HG03025 (cell line): ENCODE measurements around the gene TBX4.

Experiments
- ATAC-seq: cut with Tn5 transposase; IDR thresholded peaks from one replicate; pipeline ENCODE4 v1.9.1; 2021; ENCODE audit warnings: mild to moderate bottlenecking, moderate library complexity; ENCODE audit not compliant: unreplicated experiment, low FRiP score

TBX4 gene

DNA sequence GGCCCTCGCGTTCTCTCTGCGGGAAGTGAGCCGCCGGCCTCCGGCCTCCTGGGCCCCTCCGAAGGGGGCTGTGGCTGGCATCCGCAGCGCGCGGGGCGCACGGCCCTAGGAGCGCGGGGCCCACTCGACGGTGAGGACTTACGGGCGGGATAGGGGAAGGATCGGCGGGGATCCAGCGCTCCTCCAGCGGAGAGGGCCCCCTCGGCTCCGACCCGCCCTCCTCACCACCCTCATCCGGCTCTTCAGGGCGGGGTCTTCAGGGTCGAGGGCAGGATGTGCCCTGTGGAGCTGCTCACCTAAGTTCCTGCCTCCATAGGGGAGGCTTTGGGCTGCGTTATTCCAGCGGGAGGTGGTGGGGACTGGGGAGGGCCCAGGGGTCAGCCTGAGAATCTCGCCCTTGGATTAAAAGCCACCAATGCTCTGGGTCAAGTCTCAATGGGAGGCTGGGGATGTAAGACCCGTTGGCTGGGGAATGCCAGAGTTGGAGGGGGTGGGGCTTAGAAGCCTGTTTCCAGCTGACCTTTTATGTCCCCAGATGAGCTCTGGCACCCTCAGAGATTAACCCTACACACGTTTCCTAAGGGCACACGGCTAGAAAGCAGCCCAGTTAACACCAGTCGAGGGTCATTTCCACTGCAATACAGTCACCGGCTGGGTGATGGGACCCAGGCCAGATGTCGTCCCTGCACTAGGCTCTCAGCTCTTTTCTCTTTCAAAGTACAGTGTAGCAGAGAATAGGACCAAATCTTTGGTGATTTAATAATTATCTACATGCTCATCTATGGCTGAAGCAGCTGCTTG, 39.2 kb upstream of the TBX4 start:
- ATAC-seq, result no peak

DNA sequence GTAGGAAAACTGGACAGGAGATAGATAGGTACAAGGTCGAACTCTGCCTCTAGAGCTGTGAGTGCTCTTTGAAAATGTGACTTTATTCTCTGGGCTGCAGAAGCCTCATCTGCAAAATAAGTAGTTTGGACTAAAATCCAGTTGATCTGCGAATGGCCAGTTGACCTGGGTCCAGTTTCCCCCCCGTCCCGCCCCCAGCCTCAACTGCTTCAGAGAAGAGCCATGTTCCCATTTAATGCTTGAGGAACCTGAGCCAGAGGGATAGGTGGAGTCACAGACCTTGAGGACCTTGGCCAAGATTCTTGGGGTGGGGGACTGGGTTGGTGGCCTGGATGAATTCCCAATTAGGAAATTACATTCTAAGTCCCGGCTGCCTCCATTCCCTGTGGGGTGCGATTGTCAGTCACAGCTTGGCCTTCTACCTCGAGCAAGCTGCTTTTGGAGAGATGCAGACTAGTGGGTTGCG, 38.5 kb upstream of the TBX4 start:
- no peak for ATAC-seq

DNA sequence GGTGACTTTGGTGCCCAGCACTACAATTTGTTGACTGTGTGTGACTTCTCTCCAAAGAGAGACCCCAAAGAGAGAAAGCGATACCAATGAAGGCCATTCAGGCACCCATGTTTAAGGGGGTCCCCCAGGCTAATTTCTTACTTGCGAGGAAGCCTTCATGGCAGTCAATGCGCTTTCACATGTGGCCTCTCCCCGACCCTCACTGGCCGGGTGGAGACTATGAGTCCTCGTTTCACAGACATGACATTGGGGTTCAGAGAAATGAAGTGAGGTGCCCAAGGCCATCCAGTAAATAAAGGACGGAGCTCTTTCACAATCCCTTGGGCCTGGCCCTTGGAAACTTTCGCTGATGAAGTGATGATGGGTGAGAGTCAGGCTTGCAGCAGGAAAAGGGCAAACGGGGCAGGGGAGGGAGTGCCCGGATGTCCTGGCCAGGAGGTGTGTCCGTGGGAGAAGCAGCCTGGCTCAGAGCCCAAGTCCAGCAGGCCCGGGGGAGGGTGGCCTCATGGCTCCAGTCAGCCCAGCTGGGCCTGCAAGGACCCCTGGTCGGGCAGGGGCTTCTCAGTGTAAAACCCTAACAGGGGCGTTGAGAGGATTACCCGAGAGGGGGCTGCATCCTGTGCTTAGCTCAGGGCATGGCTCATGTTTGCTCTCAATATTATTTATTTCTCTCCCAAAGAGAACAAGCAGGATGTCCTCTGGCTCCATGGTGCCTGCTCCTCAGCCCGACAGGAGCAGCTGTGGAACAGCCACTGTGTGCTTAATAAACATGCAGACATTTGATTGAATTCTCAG, 37.9 kb upstream of the TBX4 start:
- no peak for ATAC-seq

DNA sequence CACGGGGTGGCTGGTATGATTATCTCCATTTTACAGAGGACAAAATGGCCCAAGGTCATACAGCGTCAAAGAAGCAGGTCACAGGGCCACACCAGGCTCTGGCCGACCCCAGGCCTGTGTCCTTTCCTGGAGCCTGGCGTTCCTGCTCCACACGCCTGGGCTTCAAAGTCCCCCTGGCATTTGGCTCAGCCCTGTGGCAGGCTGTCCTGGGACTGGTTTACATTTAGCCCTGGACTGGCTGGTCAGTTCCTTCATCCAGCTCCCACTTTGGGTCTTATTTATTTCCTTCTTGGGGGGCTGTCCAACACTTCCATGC, 37.3 kb upstream of the TBX4 start:
- no peak for ATAC-seq

DNA sequence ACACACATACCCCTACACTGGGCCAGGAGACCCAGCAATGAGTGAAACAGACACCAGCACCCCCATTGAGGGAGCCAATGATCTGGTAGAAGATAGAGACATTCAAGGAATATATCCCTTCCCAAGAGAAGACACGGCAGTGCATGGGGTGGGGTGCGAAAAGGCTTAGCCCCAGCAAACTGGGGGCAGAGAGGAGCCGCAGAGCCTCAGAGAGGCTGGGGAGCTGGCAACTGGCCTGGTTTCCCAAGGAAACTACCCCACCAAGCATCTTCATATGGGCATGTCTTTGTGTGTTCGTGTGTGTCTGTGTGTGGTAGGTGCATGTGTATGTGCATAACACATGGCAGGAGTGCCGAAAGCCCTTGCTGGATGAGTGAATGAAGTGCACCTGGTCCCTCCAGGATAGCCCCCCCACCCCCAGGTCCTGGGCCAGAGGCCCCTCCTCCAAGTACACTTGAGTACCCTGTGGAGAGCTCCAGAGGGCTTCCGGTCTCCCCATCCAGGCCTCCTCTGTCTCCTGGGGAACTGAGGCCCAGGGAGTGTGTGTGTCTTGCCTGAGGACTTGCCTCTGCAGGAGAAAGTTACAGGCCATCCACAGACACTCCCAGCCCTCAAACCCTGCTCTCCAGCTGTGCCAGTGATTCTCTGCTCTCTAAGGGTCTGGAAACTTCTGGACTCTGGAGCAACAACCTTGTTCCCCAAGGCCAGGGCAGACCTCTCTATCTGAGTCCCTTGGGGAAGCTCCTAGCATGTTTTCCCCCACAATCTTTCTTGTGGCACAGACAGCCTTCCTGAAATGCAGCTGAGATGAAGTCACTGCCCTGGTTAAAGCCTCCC, 36.6 kb upstream of the TBX4 start:
- no peak for ATAC-seq

DNA sequence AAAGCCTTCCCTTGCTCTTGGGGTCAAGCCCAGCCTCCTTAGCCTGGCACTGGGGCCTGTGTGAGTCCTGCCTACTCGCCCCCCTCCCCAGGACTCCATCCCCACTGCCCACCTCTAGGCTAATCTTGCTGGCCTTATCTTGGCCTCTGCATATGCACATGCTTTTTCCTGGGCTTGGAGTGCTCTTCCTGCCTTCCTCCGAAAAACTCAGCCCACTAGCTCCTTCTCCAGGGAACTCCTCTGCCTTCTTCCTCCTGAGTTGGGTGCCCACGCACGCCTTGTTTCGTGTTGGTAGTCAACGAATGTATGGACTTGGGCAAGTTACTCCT, 36.0 kb upstream of the TBX4 start:
- ATAC-seq, result no peak

DNA sequence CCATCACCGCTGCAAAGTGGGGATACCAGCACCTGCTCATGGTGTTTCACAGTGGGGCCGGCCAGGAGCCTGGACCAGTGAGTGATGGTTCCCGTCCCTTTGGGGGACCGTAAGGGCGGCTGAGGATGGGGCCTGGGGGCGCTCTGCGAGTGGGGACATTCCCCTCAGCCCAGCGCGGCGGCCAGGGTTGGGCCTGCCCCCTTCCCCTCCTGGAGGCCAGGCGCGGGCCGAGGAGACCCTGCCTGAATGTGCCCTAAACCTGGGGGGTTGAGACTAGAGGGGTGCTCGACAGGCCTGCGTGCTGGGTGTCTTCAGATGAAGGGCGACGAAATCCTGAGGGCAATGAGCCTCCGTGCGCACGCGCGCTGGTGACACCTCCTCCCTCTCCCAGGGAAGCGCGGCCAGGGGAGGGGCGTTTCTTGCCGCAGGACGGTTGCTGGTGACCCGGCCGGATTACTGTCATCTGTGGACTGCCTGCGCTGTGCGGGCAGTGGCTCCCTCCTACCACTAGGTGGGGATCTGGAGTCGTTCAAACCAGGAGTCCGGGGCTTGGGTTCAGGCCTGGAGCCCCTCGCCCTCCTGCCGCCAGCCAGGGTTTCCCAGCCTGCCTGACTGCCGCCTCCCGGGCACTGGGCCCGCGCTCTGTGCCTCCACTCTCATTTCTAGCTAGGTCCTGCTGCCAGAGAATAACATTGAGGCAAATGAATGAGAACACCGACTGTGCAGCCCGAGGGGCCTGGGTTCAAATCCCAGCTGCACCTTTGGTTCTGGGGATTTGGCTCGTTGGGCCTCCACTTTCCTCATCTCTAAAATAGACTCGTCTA, 35.5 kb upstream of the TBX4 start:
- ATAC-seq, result no peak

DNA sequence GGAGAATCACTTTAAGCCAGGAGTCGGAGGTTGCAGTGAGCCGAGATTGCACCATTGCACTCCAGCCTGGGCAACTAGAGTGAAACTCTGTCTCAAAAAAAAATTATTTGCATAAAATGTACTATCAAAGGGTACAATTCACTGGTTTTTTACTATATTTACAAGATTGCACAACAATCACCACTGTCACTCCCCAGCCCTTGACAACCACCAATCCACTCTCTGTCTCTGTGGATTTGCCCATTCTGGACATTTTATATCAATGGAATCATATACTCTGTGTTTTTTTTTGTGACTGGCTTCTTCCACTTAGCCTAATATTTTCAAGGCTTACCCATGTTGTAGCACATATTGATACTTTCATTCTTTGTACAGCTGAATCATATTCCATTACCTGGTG, 33.8 kb upstream of the TBX4 start:
- ATAC-seq, result no peak

DNA sequence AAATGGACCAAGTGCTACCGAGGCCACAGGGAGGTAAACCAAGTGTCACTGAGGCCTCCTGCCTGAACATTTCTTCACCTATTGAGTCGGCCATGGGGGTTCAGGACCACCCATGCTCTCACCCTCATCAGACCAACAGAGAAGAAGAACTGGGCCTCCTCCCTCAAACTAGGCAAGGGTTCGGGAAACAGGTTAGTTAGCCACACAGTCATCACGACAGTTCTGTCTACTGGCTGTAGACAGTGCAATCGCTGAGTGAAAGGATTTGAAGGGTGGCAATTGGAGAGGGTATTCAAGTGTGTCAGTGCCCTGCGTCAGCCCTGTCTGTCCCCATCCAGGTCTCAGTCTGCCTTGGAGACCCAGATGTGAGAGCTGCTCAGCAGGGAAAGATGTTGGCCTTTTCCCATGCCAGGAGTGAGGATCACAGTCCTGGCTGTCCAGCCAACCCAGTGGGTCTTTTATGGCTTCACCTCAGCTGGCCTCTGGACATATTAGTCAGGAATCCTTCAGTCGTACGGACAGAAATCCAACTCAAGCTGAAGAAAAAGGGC, 32.7 kb upstream of the TBX4 start:
- no peak for ATAC-seq

DNA sequence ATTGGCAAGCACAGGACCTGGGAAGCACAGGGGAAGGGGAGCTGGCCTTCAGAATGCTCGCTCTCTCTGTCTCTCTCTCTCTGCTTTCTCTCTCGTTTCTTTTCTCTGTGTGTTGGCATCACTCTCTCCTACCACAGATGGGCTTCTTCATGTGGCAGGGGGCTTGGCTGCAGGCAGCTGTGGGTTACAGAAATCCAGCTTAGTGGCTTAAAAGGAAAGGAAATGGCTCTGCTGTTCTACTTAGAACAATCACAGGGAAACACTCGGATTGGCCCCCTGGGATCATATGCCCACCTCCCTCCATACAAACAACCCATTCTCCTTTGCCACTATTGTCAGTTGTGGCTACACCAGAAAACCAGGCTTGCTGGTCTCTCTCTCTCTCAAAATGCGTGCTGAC, 32.2 kb upstream of the TBX4 start:
- no peak for ATAC-seq

DNA sequence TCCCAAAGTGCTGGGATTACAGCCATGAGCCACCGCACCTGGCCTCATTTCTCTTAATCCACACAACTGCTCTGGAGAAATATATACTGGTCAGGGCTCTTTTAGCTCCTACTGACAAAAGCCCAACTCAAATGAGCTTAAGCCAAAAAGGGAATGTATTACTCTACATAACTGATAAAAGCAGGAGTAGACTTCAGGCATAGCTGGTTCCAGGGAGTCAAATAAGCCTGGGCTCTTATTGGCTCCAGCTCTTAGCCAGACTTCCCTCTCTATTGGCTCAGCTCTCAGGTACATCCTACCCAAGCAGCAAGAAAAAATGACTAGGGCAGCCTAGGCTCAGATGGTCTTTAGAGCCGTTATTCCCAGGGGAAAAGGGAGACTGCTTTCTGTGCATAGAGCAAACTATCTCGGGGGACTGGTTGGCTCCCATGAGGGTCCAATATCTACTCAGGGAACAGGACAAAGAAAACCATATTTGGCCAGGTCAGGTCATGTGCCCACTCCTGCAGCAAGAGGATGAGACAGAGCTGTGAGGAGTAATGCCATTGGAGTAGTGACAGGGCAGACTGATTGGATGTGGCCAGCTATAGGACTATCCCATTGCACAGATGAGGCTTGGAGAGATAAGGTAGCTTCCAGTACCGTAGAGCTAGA, 31.4 kb upstream of the TBX4 start:
- no peak for ATAC-seq

DNA sequence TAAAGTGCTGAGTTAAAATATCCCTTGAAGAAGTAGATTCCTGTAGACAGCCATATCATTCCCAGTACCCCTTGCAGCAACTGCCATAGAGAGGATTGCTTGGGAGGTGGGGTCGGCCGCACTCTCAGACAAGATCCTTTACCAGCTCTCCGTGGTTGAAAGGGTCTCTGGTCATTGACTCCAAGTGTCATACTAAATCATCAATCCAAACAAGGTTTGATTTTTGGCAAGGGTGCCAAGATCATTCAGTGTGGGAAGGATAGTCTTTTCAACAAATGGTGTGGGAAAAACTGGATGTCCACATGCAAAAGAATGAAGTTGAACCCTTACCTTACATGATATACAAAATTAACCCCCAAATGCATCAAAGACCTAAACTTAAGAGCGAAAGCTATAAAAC, 30.8 kb upstream of the TBX4 start:
- ATAC-seq, result no peak

DNA sequence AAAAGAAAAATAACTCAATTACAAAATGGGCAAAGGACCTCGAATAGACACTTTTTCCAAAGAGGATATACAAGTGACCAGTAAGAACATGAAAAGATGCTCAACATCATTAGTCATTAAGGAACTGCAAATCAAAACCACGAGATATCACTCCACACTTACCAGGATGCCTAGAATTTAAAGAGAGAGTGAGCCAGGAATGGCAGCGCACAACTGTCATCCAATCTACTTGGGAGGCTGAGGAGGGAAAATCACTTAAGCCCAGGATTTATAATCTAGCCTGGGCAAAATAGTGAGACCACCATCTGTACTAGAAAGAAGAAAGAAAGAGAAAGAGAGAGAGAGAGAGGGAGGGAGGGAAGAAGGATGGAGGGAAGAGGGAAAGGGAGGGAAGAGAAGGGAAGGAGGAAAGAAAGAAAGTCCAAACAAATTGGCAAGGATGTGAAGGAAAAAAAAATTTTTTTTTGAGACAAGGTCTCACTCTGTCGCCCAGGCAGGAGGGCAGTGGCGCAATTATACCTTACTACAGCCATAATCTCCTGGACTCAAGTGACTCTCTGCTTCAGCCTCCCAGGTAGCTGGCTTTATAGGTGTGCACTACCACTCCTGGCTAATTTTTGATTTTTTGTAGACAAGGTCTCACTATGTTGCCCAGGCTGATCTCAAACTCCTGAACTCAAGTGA, 30.0 kb upstream of the TBX4 start:
- ATAC-seq, result no peak

DNA sequence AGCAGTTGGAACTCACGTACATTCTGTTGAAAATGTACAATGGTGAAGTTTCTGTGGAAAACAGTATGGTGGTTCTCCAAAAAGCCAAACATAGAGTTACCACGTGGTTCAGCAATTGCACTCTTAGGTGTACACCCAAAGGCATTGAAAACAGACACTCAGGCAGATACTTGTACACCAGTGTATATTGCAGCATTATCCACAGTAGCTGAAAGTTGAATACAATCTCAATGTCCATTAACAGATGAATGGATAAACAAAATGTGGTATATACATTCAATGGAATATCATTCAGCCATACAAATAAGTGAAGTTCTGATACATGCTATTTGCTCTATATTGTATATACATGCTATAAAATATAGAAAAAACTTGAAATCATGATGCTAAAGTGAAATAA, 29.4 kb upstream of the TBX4 start:
- no peak for ATAC-seq

DNA sequence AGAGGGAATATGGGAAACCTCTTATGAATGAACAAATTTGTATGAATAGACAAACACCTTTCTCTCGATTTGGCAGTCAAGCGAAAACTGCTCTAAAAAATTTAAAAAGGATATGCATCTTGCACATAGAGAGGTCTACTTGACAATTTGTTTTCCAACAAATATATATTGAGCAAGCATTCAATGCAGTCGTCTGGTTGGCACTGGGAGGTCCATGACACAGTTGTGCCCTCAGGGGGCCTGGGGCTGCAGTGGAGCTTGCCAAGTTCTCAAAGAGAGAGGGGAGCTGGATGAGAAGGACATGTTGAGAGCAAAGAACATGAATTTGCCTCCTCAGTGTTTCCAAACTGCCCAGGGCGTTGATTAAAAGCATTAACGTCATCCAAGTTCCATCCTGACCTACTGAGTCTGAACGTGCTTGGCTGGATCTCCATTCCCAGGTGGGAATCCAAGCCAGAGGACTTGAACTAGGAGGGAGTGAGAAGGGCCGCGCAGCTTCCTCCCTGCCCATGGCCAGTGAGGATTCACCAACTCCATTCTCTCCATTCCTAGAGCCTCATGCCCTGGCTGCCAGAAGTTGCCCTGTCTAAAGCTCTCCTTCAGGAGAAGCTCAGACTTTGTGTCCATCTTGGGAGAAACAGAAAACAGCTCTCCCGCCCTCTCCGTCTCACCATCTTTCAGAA, 28.1 kb upstream of the TBX4 start:
- no peak for ATAC-seq

DNA sequence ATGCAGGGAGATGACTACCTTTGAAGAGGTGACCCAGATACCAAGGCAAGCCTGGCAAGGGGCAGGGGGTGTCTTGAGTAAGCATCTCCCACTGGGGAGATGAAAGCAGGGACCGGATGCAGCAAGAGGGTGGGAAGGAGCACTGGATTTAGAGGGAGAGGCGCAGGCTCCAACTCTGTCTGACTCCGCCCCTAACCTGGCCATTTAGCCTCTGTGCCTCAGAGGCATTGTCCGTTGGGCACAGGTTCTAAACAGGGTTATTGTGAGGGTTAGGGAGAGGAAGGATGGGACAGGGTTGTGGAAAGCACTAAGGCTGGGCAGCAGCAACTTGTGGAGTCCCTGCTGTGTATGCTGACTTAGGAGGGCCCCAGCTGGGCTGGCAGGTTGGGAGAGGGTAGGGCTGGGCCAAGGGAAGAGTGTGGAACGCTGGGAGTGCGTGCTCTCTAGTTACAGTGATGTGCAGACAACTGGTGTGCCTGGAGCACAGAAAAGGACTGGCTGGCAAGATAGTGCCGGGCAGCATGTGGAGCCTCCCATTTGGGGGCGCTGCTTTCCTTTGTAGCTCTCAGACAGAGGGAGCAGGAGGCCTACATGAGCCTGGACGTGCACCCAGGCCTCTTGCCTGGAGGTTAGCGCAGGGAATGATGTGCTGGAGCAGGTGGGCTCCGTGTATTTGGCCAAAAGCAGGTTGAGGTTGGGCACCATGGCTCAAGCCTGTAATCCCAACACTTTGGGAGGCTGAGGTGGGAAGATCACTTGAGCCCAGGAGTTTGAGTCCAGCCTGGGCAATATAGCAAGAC, 26.3 kb upstream of the TBX4 start:
- no peak for ATAC-seq

DNA sequence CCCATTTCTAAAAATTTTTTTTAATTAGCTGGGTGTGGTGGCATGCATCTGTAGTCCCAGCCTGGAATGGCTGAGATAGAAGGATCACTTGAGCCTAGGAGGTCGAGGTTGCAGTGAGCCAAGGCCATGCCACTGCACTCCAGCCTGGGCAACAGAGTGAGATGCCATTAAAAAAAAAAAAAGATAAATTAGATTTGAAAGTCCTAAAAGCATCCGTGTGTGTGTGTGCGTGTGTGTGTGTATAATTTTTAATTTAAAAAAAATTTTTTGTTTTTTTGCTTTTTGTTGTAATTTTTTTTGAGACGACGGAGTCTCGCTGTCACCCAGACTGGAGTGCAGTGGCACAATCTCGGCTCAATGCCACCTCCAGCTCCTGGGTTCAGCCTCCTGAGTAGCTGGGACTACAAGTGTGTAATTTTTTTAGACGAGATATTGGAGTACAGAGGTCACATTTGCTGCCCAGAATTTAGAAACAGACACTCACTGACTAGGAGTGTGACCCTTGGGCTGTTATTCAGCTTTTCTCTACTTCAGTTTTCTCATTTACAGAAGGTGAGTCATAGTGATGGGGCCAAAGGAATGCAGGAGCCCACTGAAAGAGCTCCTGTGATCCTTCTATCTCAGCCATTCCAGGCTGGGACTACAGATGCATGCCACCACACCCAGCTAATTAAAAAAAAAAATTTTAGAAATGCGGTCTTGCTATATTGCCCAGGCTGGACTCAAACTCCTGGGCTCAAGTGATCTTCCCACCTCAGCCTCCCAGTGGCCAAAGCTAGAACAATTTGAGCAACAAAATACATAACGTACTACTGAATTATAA, 25.5 kb upstream of the TBX4 start:
- no peak for ATAC-seq
